ACC112 (cell line): ENCODE data around the gene TCF3.

ENCODE experiments used
- H2AFZ ChIP-seq: fragments of 200-600 bp; sonication (generic); one replicate; pipeline ENCODE4 v1.6.0; 2017; ENCODE audit warnings: antibody characterized with exemption, low read length; ENCODE audit not compliant: unreplicated experiment
- H3K27ac ChIP-seq: fragments of 200-600 bp; sonication (generic); 2 replicates; pipeline ENCODE4 v1.5.1; 2014; ENCODE audit warnings: low read depth, mild to moderate bottlenecking, antibody characterized with exemption, low read length, moderate library complexity
- H3K27me3 ChIP-seq: fragments of 200-600 bp; sonication (generic); 2 replicates; pipeline ENCODE4 v1.6.1; 2014; ENCODE audit warnings: mild to moderate bottlenecking, antibody characterized with exemption, low read length, moderate library complexity, mixed read lengths; ENCODE audit not compliant: insufficient read depth
- H3K36me3 ChIP-seq: fragments of 200-600 bp; sonication (generic); 2 replicates; pipeline ENCODE4 v1.6.1; 2016; ENCODE audit warnings: mild to moderate bottlenecking, antibody characterized with exemption, low read length, moderate library complexity, mixed read lengths; ENCODE audit not compliant: insufficient read depth
- H3K4me1 ChIP-seq: fragments of 200-600 bp; sonication (generic); one replicate; pipeline ENCODE4 v1.6.1; 2016; ENCODE audit warnings: low read length, mixed read lengths; ENCODE audit not compliant: insufficient read depth, unreplicated experiment, control insufficient read depth
- H3K4me3 ChIP-seq: fragments of 200-600 bp; sonication (generic); 2 replicates; pipeline ENCODE4 v1.5.1; 2014; ENCODE audit warnings: mild to moderate bottlenecking, low read depth, low read length
- H3K79me2 ChIP-seq: fragments of 200-600 bp; sonication (generic); one replicate; pipeline ENCODE4 v1.6.0; 2016; ENCODE audit warnings: low read length; ENCODE audit not compliant: control insufficient read depth, unreplicated experiment, insufficient read depth

The TCF3 gene

GRCh38 chr19:1579222-1579621 is 73.2 kb downstream of the TCF3 start:
- Histone ChIP-seq H3K4me1 (no peaks in the 10 kb centered on the region), H3K4me3 (no peak overlapping the region), H3K36me3 (no peaks in the 10 kb centered on the region), H3K79me2 (no peaks in the 10 kb centered on the region), H3K27me3 (no peaks in the 10 kb centered on the region), H3K27ac (no peak overlapping the region), H2AFZ (no peak overlapping the region)

- Histone ChIP-seq H3K27me3 (no peaks in the 10 kb centered on the region), H3K27ac (no peak overlapping the region), H2AFZ (no peak overlapping the region), H3K79me2 (no peaks in the 10 kb centered on the region), H3K36me3 (no peaks in the 10 kb centered on the region), H3K4me1 (no peaks in the 10 kb centered on the region), H3K4me3 (no peak overlapping the region)
Measured at GRCh38 chr19:1577929-1578618, 74.3 kb downstream of the TCF3 start.

GRCh38 chr19:1577090-1577928 is 75.1 kb downstream of the TCF3 start:
- H3K4me1 ChIP-seq, result no peaks in the 10 kb centered on the region
- H3K79me2 ChIP-seq, result no peaks in the 10 kb centered on the region
- H3K27ac ChIP-seq, result no peak overlapping the region
- no peaks in the 10 kb centered on the region for H3K27me3 ChIP-seq
- H2AFZ ChIP-seq, result no peak overlapping the region
- no peak overlapping the region for H3K4me3 ChIP-seq
- no peaks in the 10 kb centered on the region for H3K36me3 ChIP-seq

- no peak overlapping the region for H2AFZ ChIP-seq
- H3K36me3 ChIP-seq, result no peaks in the 10 kb centered on the region
- no peak overlapping the region for H3K27ac ChIP-seq
- H3K4me3 ChIP-seq, result no peak overlapping the region
- H3K79me2 ChIP-seq, result no peaks in the 10 kb centered on the region
- H3K4me1 ChIP-seq, result no peaks in the 10 kb centered on the region
- H3K27me3 ChIP-seq, result no peaks in the 10 kb centered on the region
Measured at GRCh38 chr19:1576242-1577089, 75.9 kb downstream of the TCF3 start.

GRCh38 chr19:1575323-1576241 is 76.8 kb downstream of the TCF3 start:
- no peak overlapping the region for H3K4me3 ChIP-seq
- no peaks in the 10 kb centered on the region for H3K36me3 ChIP-seq

GRCh38 chr19:1574354-1575136 is 77.9 kb downstream of the TCF3 start:
- no peak overlapping the region for H2AFZ ChIP-seq
- H3K79me2 ChIP-seq, result no peaks in the 10 kb centered on the region
- no peak overlapping the region for H3K4me3 ChIP-seq
- no peaks in the 10 kb centered on the region for H3K4me1 ChIP-seq
- no peak overlapping the region for H3K27ac ChIP-seq
- no peaks in the 10 kb centered on the region for H3K27me3 ChIP-seq
- no peaks in the 10 kb centered on the region for H3K36me3 ChIP-seq

More at GRCh38 chr19:1575323-1576241, 76.8 kb downstream of the TCF3 start:
- Histone ChIP-seq H2AFZ (no peak overlapping the region), H3K27ac (no peak overlapping the region), H3K27me3 (no peaks in the 10 kb centered on the region), H3K79me2 (no peaks in the 10 kb centered on the region), H3K4me1 (no peaks in the 10 kb centered on the region)

- no peak overlapping the region for H3K4me3 ChIP-seq
- no peaks in the 10 kb centered on the region for H3K36me3 ChIP-seq
- H2AFZ ChIP-seq, result no peak overlapping the region
- peaks cover 3% of the 10 kb centered on the region for H3K4me1 ChIP-seq
- H3K27me3 ChIP-seq, result no peaks in the 10 kb centered on the region
- no peak overlapping the region for H3K27ac ChIP-seq
- H3K79me2 ChIP-seq, result no peaks in the 10 kb centered on the region
Measured at GRCh38 chr19:1572795-1573194, 79.6 kb downstream of the TCF3 start.

GRCh38 chr19:1571358-1571757 is 81.1 kb downstream of the TCF3 start:
- H3K79me2 ChIP-seq, result peaks cover under 1% of the 10 kb centered on the region
- H2AFZ ChIP-seq, result no peak overlapping the region
- H3K4me3 ChIP-seq, result no peak overlapping the region
- H3K36me3 ChIP-seq, result no peaks in the 10 kb centered on the region
- peaks cover 3% of the 10 kb centered on the region for H3K4me1 ChIP-seq
- no peak overlapping the region for H3K27ac ChIP-seq
- H3K27me3 ChIP-seq, result no peaks in the 10 kb centered on the region

GRCh38 chr19:1570836-1571235 is 81.6 kb downstream of the TCF3 start:
- no peak overlapping the region for H2AFZ ChIP-seq
- no peak overlapping the region for H3K4me3 ChIP-seq
- H3K4me1 ChIP-seq, result peaks cover 6% of the 10 kb centered on the region
- H3K79me2 ChIP-seq, result peaks cover 6% of the 10 kb centered on the region
- H3K27me3 ChIP-seq, result no peaks in the 10 kb centered on the region
- H3K27ac ChIP-seq, result no peak overlapping the region
- H3K36me3 ChIP-seq, result no peaks in the 10 kb centered on the region
